ENCODE results near the gene CDH4.
A peak's percentile ranks its signal among the peaks of the same experiment; 100 is the strongest.

Gene CDH4

DNA sequence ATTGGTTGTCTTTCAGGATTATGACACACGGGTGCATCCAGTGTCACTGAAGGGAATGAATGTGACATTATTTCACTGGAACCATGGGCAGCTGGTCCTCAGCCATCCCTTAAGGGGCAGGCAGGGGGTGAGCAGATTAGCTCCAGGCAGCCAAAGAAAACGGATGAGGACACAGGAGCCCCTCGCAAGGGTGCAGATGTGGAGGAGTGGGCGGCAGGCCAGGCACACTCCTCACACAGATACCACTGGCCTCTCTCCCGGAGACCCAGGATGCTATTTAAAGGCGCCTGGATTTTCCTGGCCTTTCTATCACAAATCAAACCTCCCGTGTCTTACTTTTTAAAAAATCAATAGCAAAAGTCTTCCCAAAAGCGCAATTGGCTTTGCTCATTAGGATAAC lies 603.2 kb downstream of the CDH4 start:
- no peak overlapping the region for H3K4me3 ChIP-seq (ENCODE audit: low read depth, low read length)
- DNase-seq (ENCODE audit: low read depth): no peak
- TF ChIP-seq CTCF (IDR thresholded peaks at IDR 0.05; ENCODE audit: control insufficient read depth, extremely low read depth, insufficient read depth): no peak

DNA sequence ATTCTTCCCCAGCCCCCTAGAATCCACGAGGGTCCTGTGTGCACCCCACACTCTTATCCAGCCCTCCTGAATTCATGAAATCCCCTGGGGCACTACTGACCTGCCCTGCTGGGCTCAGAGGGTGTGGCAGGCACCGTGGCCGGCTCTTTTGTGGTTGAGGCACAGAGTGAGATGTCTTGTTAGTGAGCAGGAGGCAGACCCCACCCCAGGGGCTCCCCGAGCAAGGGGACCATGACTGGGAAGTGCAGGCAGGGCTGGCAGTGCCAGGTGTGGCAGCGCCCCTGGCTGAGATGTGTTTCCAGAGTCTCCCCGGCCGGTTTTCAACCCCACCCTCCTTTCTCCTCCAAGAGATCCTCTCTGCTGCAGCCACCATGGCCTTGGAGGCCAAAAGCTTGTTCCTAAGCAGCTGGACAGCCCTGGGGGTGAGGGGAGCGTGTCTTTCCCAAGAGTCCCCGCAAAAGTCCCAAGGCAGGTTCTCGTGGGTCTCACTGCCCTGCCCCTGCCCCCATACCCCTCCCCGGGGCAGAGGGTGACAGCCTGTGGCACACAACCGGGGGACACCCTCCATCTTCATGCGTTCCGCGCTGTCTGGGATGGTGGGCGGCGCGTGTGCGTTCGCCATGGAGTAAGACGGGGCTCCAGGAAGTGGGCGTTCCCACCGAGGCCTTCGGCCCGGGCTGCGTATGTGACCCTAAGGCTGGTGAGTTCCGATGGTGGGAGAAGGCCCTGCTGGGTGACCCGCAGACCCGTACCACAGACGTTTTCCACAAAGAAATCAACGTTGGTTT lies 604.8 kb downstream of the CDH4 start:
- TF ChIP-seq CTCF (IDR thresholded peaks at IDR 0.05; ENCODE audit: control insufficient read depth, extremely low read depth, insufficient read depth): no peak
- no peak for DNase-seq (ENCODE audit: low read depth)
- H3K4me3 ChIP-seq (ENCODE audit: low read depth, low read length): no peak overlapping the region

DNA sequence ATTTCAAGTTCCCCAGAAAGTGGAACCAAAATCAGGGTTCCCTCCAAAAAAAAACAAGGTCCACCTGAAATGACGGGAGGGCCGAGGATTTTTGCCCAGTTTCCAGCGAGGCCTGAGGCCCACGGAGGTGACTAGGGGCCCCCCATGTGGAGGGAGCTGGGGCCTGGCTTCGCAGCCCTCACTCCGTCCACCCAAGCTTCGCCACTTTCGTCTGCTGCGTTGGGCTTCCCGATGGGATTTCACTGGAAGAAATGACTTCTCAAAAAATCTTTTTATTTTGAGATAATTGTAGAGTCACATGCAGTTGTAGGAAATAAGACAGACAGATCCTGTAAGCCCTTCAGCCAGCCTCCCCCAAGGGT lies 605.3 kb downstream of the CDH4 start:
- no peak for TF ChIP-seq CTCF (IDR thresholded peaks at IDR 0.05; ENCODE audit: control insufficient read depth, extremely low read depth, insufficient read depth)
- DNase-seq (ENCODE audit: low read depth): no peak
- H3K4me3 ChIP-seq (ENCODE audit: low read depth, low read length): no peak overlapping the region

DNA sequence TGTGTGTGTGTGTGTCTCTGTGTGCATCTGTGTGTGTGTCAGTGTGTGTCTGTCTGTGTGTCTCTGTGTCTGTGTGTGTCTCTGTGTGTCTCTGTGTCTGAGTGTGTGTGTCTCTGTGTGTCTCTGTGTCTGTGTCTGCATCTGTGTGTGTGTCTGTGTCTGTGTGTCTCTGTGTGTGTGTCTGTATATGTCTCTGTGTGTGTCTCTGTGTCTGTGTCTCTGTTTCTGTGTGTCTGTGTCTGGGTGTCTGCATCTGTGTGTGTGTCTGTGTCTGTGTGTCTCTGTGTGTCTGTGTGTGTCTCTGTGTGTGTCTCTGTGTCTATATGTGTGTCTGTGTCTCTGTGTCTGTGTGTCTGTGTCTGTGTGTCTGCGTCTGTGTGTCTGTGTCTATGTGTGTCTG lies 605.8 kb downstream of the CDH4 start:
- TF ChIP-seq CTCF (IDR thresholded peaks at IDR 0.05; ENCODE audit: control insufficient read depth, extremely low read depth, insufficient read depth): no peak
- H3K4me3 ChIP-seq (ENCODE audit: low read depth, low read length): no peak overlapping the region
- DNase-seq (ENCODE audit: low read depth): no peak

DNA sequence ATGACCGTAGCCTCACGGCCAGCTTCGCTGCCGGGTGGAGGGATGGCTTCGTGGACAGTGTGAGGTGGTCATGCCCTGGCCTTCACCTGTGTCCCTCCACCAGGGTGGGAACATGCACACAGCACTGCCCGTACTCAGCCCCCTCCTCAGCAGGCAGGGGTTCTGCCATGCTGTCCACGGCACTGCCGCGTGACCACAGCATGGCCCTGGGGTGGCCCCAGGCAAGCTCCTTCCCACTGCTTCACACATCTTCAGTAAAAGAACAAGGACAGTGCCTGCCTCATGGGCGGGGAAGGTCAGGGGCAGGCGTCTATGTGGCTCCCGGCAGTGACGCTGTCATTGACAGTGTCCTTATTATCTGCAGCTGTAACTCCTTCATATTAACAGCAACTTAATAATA lies 607.7 kb downstream of the CDH4 start:
- no peak overlapping the region for H3K4me3 ChIP-seq (ENCODE audit: low read depth, low read length)
- TF ChIP-seq CTCF (IDR thresholded peaks at IDR 0.05; ENCODE audit: control insufficient read depth, extremely low read depth, insufficient read depth): no peak
- no peak for DNase-seq (ENCODE audit: low read depth)

DNA sequence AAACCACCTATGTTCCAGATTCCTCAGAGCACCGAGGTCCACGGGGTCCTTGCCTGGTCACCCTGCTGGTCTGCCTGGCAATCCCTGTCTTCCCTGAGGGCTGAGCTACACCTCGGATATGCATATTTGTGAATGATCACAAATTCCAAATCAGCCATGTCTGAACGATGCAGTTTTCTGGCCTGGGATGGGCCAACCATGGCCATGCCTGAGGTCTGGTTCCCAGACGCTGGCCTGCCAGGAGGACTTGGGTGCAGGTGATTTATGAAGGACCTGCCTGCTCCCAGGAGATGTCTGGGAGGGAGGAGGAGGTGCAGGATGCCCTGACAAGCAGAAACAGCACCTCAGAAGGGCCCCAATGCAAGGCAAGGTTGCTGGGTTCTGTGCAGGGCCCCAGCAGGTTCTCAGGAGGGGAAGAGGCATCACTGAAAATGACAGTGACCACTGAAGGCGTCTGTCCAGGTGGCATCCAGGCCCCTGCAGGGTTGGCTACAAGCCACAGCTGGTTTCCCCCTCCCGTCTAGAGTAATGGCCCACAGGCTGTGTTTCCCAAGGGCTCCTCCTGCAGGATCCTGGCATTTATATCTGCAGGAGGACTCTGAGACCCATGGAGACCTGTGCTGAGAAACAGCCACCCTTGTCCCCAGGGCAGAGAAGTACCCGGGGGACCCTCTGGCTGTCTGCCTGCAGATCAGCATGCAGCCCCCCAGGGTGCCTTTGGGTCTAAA lies 608.4 kb downstream of the CDH4 start:
- no peak overlapping the region for H3K4me3 ChIP-seq (ENCODE audit: low read depth, low read length)
- no peak for DNase-seq (ENCODE audit: low read depth)
- TF ChIP-seq CTCF (IDR thresholded peaks at IDR 0.05; ENCODE audit: control insufficient read depth, extremely low read depth, insufficient read depth): 0 out of 2 replicates have a peak, but pooled peaks have one; percentile 2

Measured in LNCaP clone FGC (cell line).